GM18867 (cell line): ENCODE results near the gene HYAL2.
"Not testable (repeated sequence)": the region's sequence is repeated elsewhere in the genome, so short reads cannot be mapped to it uniquely, and the experiment has no call there.

Source experiments
- ATAC-seq: cut with Tn5 transposase; IDR thresholded peaks from one replicate; pipeline ENCODE4 v1.9.1; 2021; ENCODE audit warnings: mild to moderate bottlenecking, moderate library complexity; ENCODE audit not compliant: unreplicated experiment

The HYAL2 gene

GRCh38 chr3:50314816-50315215 lies 7.7 kb downstream of the HYAL2 start:
- ATAC-seq, result no peak

- ATAC-seq, result no peak
Observed at GRCh38 chr3:50314342-50314741, 8.2 kb downstream of the HYAL2 start.

GRCh38 chr3:50312041-50312440 lies 10.5 kb downstream of the HYAL2 start:
- not testable (repeated sequence) for ATAC-seq

- no peak for ATAC-seq
Observed at GRCh38 chr3:50304601-50305000, 17.9 kb downstream of the HYAL2 start.

- ATAC-seq, result no peak
Observed at GRCh38 chr3:50303013-50303815, 19.3 kb downstream of the HYAL2 start, which contains the start of gene HYAL1. TSS of gene HYAL1 (minus strand) at chr3:50303574. CDS start at chr3:50302956, 618 bp downstream.

- no peak for ATAC-seq
Observed at GRCh38 chr3:50302095-50303012, 20.2 kb downstream of the HYAL2 start.

GRCh38 chr3:50300681-50301254 lies 21.8 kb downstream of the HYAL2 start:
- no peak for ATAC-seq

- ATAC-seq, result no peak
Observed at GRCh38 chr3:50299929-50300680, 22.4 kb downstream of the HYAL2 start.

- no peak for ATAC-seq
Observed at GRCh38 chr3:50299638-50299928, 23.0 kb downstream of the HYAL2 start.

GRCh38 chr3:50298836-50299637 lies 23.5 kb downstream of the HYAL2 start, which contains the start of the genes HYAL3 and NAA80:
TSS of gene HYAL3 (minus strand) at chr3:50299405. CDS start at chr3:50295602, 3,803 bp downstream.
TSS of gene NAA80 (minus strand) at chr3:50299405. CDS start at chr3:50297463, 1,942 bp downstream.
- ATAC-seq, result peak; percentile 84

- no peak for ATAC-seq
Observed at GRCh38 chr3:50297896-50298725, 24.4 kb downstream of the HYAL2 start.

GRCh38 chr3:50297384-50297775 lies 25.2 kb downstream of the HYAL2 start:
- ATAC-seq, result no peak

- no peak for ATAC-seq
Observed at GRCh38 chr3:50296721-50297383, 25.7 kb downstream of the HYAL2 start.

- ATAC-seq, result no peak
Observed at GRCh38 chr3:50295553-50296431, 26.8 kb downstream of the HYAL2 start.

- no peak for ATAC-seq
Observed at GRCh38 chr3:50294492-50295403, 27.8 kb downstream of the HYAL2 start.

GRCh38 chr3:50294089-50294488 lies 28.5 kb downstream of the HYAL2 start:
- no peak for ATAC-seq
